ENCODE results near the gene MTUS2. TPM values are rescaled to one million over a fixed set of nuclear protein-coding genes. Genes with fewer than 3 reads are reported as not detected.

The MTUS2 gene
- total RNA-seq, 1 experiment from 2014 or later = not detected

DNA sequence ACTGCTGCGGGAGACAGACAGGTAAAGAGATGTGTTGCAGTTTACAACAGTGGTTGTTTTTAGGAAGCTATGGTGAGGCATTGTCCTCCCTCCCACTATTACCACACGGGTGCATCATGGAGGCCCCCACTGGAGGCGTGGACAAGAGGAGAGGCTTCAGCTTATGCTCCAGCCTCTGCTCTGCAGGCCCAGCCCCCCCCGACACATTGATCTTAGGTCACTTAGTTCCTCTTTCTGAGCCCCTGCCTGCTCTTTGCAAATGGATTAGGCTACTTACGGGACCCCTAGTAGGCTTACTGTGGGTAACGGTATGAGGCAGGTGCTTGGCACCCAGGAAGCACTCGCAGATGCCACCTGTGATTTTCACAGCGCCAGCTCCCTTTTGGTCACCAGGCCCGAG, 651.4 kb downstream of the MTUS2 start:
- H3K27me3 ChIP-seq (ENCODE audit: low read length) = peaks cover 11% of the 10 kb centered on the region; the same call in 1 of the 2 replicates
- H3K36me3 ChIP-seq (ENCODE audit: low read depth, low read length) = peaks cover 2% of the 10 kb centered on the region; the same call in 1 of the 2 replicates
- ATAC-seq (no peak), DNase-seq (no peak)
- H3K4me3 ChIP-seq (ENCODE audit: low read length) = no peak overlapping the region
- H4K20me1 ChIP-seq (ENCODE audit: low read length) = no peaks in the 10 kb centered on the region
- H3K9me2 ChIP-seq (replicated peaks; ENCODE audit: low read length) = no peaks in the 10 kb centered on the region
- H3K9ac ChIP-seq (ENCODE audit: low read length) = no peak overlapping the region
- no peak overlapping the region for H3K4me2 ChIP-seq (ENCODE audit: low read length)
- no peak overlapping the region for H2AFZ ChIP-seq (ENCODE audit: low read length)
- BruUV-seq (replicated peaks) = no TSS peak
- H3F3A ChIP-seq (ENCODE audit: low read length, unreplicated experiment) = no peaks in the 10 kb centered on the region
- H3K27ac ChIP-seq (ENCODE audit: low read length) = no peak overlapping the region
- POLR2A ChIA-PET (ENCODE audit: unreplicated experiment) = no interaction called here
- intact Hi-C loops (cut with micrococcal nuclease) = no loop called here
- TF ChIP-seq, protein P1, sequence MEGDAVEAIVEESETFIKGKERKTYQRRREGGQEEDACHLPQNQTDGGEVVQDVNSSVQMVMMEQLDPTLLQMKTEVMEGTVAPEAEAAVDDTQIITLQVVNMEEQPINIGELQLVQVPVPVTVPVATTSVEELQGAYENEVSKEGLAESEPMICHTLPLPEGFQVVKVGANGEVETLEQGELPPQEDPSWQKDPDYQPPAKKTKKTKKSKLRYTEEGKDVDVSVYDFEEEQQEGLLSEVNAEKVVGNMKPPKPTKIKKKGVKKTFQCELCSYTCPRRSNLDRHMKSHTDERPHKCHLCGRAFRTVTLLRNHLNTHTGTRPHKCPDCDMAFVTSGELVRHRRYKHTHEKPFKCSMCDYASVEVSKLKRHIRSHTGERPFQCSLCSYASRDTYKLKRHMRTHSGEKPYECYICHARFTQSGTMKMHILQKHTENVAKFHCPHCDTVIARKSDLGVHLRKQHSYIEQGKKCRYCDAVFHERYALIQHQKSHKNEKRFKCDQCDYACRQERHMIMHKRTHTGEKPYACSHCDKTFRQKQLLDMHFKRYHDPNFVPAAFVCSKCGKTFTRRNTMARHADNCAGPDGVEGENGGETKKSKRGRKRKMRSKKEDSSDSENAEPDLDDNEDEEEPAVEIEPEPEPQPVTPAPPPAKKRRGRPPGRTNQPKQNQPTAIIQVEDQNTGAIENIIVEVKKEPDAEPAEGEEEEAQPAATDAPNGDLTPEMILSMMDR (conservative IDR thresholded peaks at IDR 0.05; ENCODE audit: low read depth, low read length) = no peak
- TF ChIP-seq EZH2 (IDR thresholded peaks at IDR 0.05; ENCODE audit: low read length, unreplicated experiment) (no peak), EZH2phosphoT487 (IDR thresholded peaks at IDR 0.05; ENCODE audit: borderline replicate concordance, low read length) (no peak)
- no peaks in the 10 kb centered on the region for H3K79me2 ChIP-seq (ENCODE audit: low read length)
- no peaks in the 10 kb centered on the region for H3K9me3 ChIP-seq (ENCODE audit: low read length)
- H3K4me1 ChIP-seq (ENCODE audit: insufficient read depth, low read length) = no peaks in the 10 kb centered on the region
- CTCF ChIA-PET = no interaction called here

DNA sequence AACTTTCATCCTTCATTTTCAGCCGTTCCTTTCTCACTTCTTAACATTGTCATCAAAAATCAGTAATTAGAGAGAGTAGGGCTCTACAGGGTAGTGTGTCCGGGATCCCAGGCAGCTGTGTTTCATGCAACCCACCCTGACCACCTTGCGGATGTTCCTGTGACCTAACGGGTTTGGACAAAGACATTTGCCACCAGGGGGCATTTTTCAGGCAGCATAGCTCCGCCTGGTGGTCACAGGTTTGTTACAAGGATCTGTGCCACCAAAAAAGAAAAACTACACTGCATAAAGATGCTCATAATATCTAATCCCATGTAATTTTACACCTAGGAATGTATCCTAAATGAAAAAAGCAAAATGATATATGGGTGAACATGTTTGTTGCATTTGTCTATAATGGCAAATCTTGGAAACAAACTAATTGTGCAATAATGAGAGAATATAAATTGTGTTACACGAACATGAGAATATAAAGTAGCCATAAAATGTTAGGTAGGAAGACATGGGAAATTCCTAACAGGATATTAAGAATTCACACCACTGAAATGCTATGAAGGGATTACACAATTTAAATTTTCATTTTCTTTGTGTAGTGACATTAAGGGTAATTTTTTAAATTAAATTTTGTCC, 652.3 kb downstream of the MTUS2 start:
- H3K27me3 ChIP-seq (ENCODE audit: low read length) = peaks cover 16% of the 10 kb centered on the region; the same call in 1 of the 2 replicates
- H3F3A ChIP-seq (ENCODE audit: low read length, unreplicated experiment) = no peaks in the 10 kb centered on the region
- no peak overlapping the region for H3K27ac ChIP-seq (ENCODE audit: low read length)
- no peak for TF ChIP-seq EZH2phosphoT487 (IDR thresholded peaks at IDR 0.05; ENCODE audit: borderline replicate concordance, low read length)
- TF ChIP-seq, protein P1 (conservative IDR thresholded peaks at IDR 0.05; ENCODE audit: low read depth, low read length) = peak; percentile 99
- TF ChIP-seq EZH2 (IDR thresholded peaks at IDR 0.05; ENCODE audit: low read length, unreplicated experiment) = no peak
- H3K9me3 ChIP-seq (ENCODE audit: low read length) = no peaks in the 10 kb centered on the region
- H3K79me2 ChIP-seq (ENCODE audit: low read length) = no peaks in the 10 kb centered on the region
- ATAC-seq (peak; percentile 61), DNase-seq (peak; percentile 67)
- H3K4me3 ChIP-seq (ENCODE audit: low read length) = no peak overlapping the region
- ChIA-PET CTCF (no interaction called here), POLR2A (ENCODE audit: unreplicated experiment) (no interaction called here)
- no peak overlapping the region for H2AFZ ChIP-seq (ENCODE audit: low read length)
- BruUV-seq (replicated peaks) = no TSS peak
- no peaks in the 10 kb centered on the region for H3K4me1 ChIP-seq (ENCODE audit: insufficient read depth, low read length)
- intact Hi-C loops (cut with micrococcal nuclease) = no loop called here
- H3K9ac ChIP-seq (ENCODE audit: low read length) = no peak overlapping the region
- H3K4me2 ChIP-seq (ENCODE audit: low read length) = no peak overlapping the region
- H3K9me2 ChIP-seq (replicated peaks; ENCODE audit: low read length) = no peaks in the 10 kb centered on the region
- H4K20me1 ChIP-seq (ENCODE audit: low read length) = no peaks in the 10 kb centered on the region
- H3K36me3 ChIP-seq (ENCODE audit: low read depth, low read length) = peaks cover 2% of the 10 kb centered on the region; the same call in 1 of the 2 replicates

DNA sequence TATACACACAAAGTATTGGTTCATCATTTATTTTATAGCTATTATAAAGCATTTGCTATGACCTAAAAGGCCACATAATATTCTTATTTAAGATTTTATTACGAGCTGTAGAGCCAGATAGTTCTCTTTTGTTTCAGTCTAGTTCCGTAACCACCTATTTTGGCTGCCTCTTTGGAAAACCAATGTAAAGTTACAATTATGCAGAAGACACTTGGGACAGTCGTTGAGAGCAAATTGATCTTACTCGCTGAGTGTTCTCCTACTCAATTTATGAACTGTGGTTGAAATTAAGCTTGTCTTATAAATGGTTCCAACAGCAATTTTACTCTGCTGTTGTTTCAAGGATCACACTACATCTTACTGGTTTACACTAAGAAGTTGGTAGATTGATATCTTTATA, 653.0 kb downstream of the MTUS2 start:
- no peaks in the 10 kb centered on the region for H3K9me3 ChIP-seq (ENCODE audit: low read length)
- no peak overlapping the region for H2AFZ ChIP-seq (ENCODE audit: low read length)
- no peak for DNase-seq
- no peak overlapping the region for H3K4me3 ChIP-seq (ENCODE audit: low read length)
- H4K20me1 ChIP-seq (ENCODE audit: low read length) = no peaks in the 10 kb centered on the region
- H3K4me1 ChIP-seq (ENCODE audit: insufficient read depth, low read length) = no peaks in the 10 kb centered on the region
- intact Hi-C loops (cut with micrococcal nuclease) = no loop called here
- TF ChIP-seq EZH2phosphoT487 (IDR thresholded peaks at IDR 0.05; ENCODE audit: borderline replicate concordance, low read length) = no peak
- no peaks in the 10 kb centered on the region for H3K79me2 ChIP-seq (ENCODE audit: low read length)
- H3K9ac ChIP-seq (ENCODE audit: low read length) = no peak overlapping the region
- no peaks in the 10 kb centered on the region for H3F3A ChIP-seq (ENCODE audit: low read length, unreplicated experiment)
- ATAC-seq = no peak
- H3K9me2 ChIP-seq (replicated peaks; ENCODE audit: low read length) = no peaks in the 10 kb centered on the region
- no peak overlapping the region for H3K4me2 ChIP-seq (ENCODE audit: low read length)
- peaks cover 20% of the 10 kb centered on the region for H3K27me3 ChIP-seq (ENCODE audit: low read length)
- POLR2A ChIA-PET (ENCODE audit: unreplicated experiment) = no interaction called here
- peaks cover 2% of the 10 kb centered on the region; the same call in 1 of the 2 replicates for H3K36me3 ChIP-seq (ENCODE audit: low read depth, low read length)
- H3K27ac ChIP-seq (ENCODE audit: low read length) = no peak overlapping the region
- CTCF ChIA-PET = no interaction called here
- BruUV-seq (replicated peaks) = no TSS peak
